ENCODE measurements around the gene ACTRT1. TPM values are rescaled to one million over a fixed set of nuclear protein-coding genes. Genes with fewer than 3 reads are reported as not detected.

ACTRT1 gene
- not detected in 2 replicates for total RNA-seq (2016; rRNA removed; fragmentation: Illumina TruSeq; extraction: Trizol)
- not detected in 2 replicates for total RNA-seq (2016; cell fraction: cytosol; rRNA removed; fragmentation: Illumina TruSeq; extraction: Trizol; ENCODE audit: low read depth)
- total RNA-seq (2016; cell fraction: insoluble cytoplasmic fraction; rRNA removed; fragmentation: Illumina TruSeq; extraction: Trizol): not detected in 2 replicates
- total RNA-seq (2016; cell fraction: membrane; rRNA removed; fragmentation: Illumina TruSeq; extraction: Trizol): not detected in 2 replicates
- total RNA-seq (2016; cell fraction: nucleus; rRNA removed; fragmentation: Illumina TruSeq; extraction: Trizol): not detected in 2 replicates
- polyA plus RNA-seq (2011; rRNA removed): 0.07 TPM in 1 of 2 replicates, not detected in the other
- not detected in 2 replicates for polyA plus RNA-seq (2011; cell fraction: cytosol; rRNA removed)
- 0.17 and 0.18 TPM in 2 replicates for polyA plus RNA-seq (2011; cell fraction: nucleus; rRNA removed)
- polyA plus RNA-seq (2012): not detected in 2 replicates
- polyA plus RNA-seq (2016; cell fraction: cytosol; fragmentation: Illumina TruSeq; extraction: Trizol; ENCODE audit: low read depth): not detected in 2 replicates
- not detected in 2 replicates for polyA plus RNA-seq (2016; cell fraction: insoluble cytoplasmic fraction; fragmentation: Illumina TruSeq; extraction: Trizol; ENCODE audit: low read depth)
- not detected in 2 replicates for polyA plus RNA-seq (2016; cell fraction: membrane; fragmentation: Illumina TruSeq; extraction: Trizol; ENCODE audit: low read depth)
- not detected in 2 replicates for polyA plus RNA-seq (2016; cell fraction: nucleus; fragmentation: Illumina TruSeq; extraction: Trizol; ENCODE audit: insufficient read depth, low read depth)
- polyA minus RNA-seq (2011; rRNA and poly(A)+ RNA removed; ENCODE audit: low replicate concordance): 0.10 TPM in 1 of 2 replicates, not detected in the other
- polyA minus RNA-seq (2011; cell fraction: cytosol; rRNA and poly(A)+ RNA removed): not detected in 2 replicates
- polyA minus RNA-seq (2011; cell fraction: nucleus; rRNA and poly(A)+ RNA removed): 0.26 and 1.2 TPM in 2 replicates
- Bru-seq, nascent RNA: percentile 23 among the genes with signal in this experiment
- percentile 35 among the genes with signal in this experiment for BruChase-seq, experiment 1, labeled RNA remaining after a 6-hour chase
- BruChase-seq, experiment 2, labeled RNA remaining after a 2-hour chase: percentile 35 among the genes with signal in this experiment
- long read RNA-seq, experiment 1: 0 reads
- long read RNA-seq, experiment 2: 0 reads

- H3K27ac ChIP-seq (ENCODE audit: extremely low read length, insufficient read depth, low read length): no peak within 1 kb of the TSS
- no peak within 1 kb of the TSS for H3K4me2 ChIP-seq (ENCODE audit: low read depth, low read length)
- H3K4me3 ChIP-seq (replicated peaks in 1 of 3; ENCODE audit: insufficient read depth in 1 of 3, low read depth in 2 of 3, low read length in 3 of 3): no peak within 1 kb of the TSS
- DNase-seq (ENCODE audit: low spot score) (no peak), FAIRE-seq (no peak), ATAC-seq (no peak)
- H3K9me3 ChIP-seq (ENCODE audit: low read length): peaks cover 7% of the 10 kb centered on the region; the same call in 1 of the 2 replicates
- H2AFZ ChIP-seq (ENCODE audit: low read length): no peak within 1 kb of the TSS
- H3K4me1 ChIP-seq (ENCODE audit: insufficient read depth, low read length): no peaks in the 10 kb centered on the region
- H3K36me3 ChIP-seq (replicated peaks in 1 of 2; ENCODE audit: control insufficient read depth in 1 of 2, insufficient read depth in 2 of 2, low read length in 2 of 2): no peaks in the 10 kb centered on the region
- intact Hi-C loops (cut with micrococcal nuclease; ENCODE audit: unreplicated experiment): no loop called here
- H4K20me1 ChIP-seq (ENCODE audit: insufficient read depth, low read length): no peaks in the 10 kb centered on the region
- in situ Hi-C loops (cut with HindIII; ENCODE audit: extremely low pct_ligation_motif_present, low pct_unique_long_range_greater_than_20kb): no loop called here
- no peak within 1 kb of the TSS for H3K9ac ChIP-seq (ENCODE audit: insufficient read depth, low read depth, low read length)
- no TSS peak for BruUV-seq (replicated peaks)
- ChIA-PET POLR2A (no interaction called here), CTCF (ENCODE audit: low intra/inter-chr PET ratio, low total read pairs) (no interaction called here)
- H3K27me3 ChIP-seq (ENCODE audit: control insufficient read depth in 1 of 2, insufficient read depth in 2 of 2, low read length in 2 of 2): no peaks in the 10 kb centered on the region
- WGBS (ENCODE audit: low lambda C conversion rate): 0% methylated on average over 1 of the region's 1 CpG
- H3K79me2 ChIP-seq (ENCODE audit: insufficient read depth, low read length): no peaks in the 10 kb centered on the region
- no peak for TF ChIP-seq ZBTB7A (CRISPR knock-in tag; IDR thresholded peaks at IDR 0.05)
- no peak for TF ChIP-seq ZNF235 (CRISPR knock-in tag; IDR thresholded peaks at IDR 0.05; ENCODE audit: borderline replicate concordance)
- TF ChIP-seq ZNF124 (CRISPR knock-in tag; IDR thresholded peaks at IDR 0.05): no peak
- no peak for TF ChIP-seq ATF1 (CRISPR knock-in tag; IDR thresholded peaks at IDR 0.05)
- no peak for TF ChIP-seq ZNF501 (CRISPR knock-in tag; IDR thresholded peaks at IDR 0.05)
- no peak for TF ChIP-seq SMAD3 (CRISPR knock-in tag; IDR thresholded peaks at IDR 0.05)
- TF ChIP-seq HMGXB4 (CRISPR knock-in tag; IDR thresholded peaks at IDR 0.05; ENCODE audit: borderline replicate concordance in 1 of 2, low read depth in 1 of 2): no peak
- TF ChIP-seq KAT8 (CRISPR knock-in tag; IDR thresholded peaks at IDR 0.05): no peak
- no peak for TF ChIP-seq PRDM4 (CRISPR knock-in tag; IDR thresholded peaks at IDR 0.05; ENCODE audit: borderline replicate concordance)
- TF ChIP-seq MED13 (CRISPR knock-in tag; IDR thresholded peaks at IDR 0.05): no peak
- no peak for TF ChIP-seq DDIT3 (CRISPR knock-in tag; IDR thresholded peaks at IDR 0.05)
- no peak for TF ChIP-seq NFKBIZ (CRISPR knock-in tag; IDR thresholded peaks at IDR 0.05)
- TF ChIP-seq ZNF883 (CRISPR knock-in tag; IDR thresholded peaks at IDR 0.05; ENCODE audit: not compliant biosample characterization): no peak
- TF ChIP-seq ZMAT3 (CRISPR knock-in tag; conservative IDR thresholded peaks at IDR 0.05): no peak
- no peak for TF ChIP-seq ZNF589 (CRISPR knock-in tag; conservative IDR thresholded peaks at IDR 0.05)
- no peak for TF ChIP-seq JUN (CRISPR knock-in tag; IDR thresholded peaks at IDR 0.05)
- no peak for TF ChIP-seq CC2D1A (CRISPR knock-in tag; IDR thresholded peaks at IDR 0.05)
- TF ChIP-seq MEIS1 (CRISPR knock-in tag; IDR thresholded peaks at IDR 0.05; ENCODE audit: borderline replicate concordance): no peak
Measured at GRCh38 chrX:128052303-128052702, at the start of gene ACTRT1. Gene ACTRT1 (minus strand): TSS chrX:128052403. CDS start chrX:128052206, 197 bp downstream.

Measured in HepG2 (cell line).